ENCODE measurements around the gene YWHAG.
"Not testable (repeated sequence)": the region's sequence is repeated elsewhere in the genome, so short reads cannot be mapped to it uniquely, and the experiment has no call there.

YWHAG gene

GRCh38 chr7:76326646-76327233 is 32.1 kb downstream of the YWHAG start:
- DNase-seq (ENCODE audit: insufficient read length, low spot score): no peak
- no peak for FAIRE-seq

- DNase-seq (ENCODE audit: insufficient read length, low spot score) (no peak), FAIRE-seq (no peak)
Measured at GRCh38 chr7:76325811-76326210, 33.0 kb downstream of the YWHAG start.

- FAIRE-seq (no peak), DNase-seq (ENCODE audit: insufficient read length, low spot score) (no peak)
Measured at GRCh38 chr7:76325092-76325491, 33.7 kb downstream of the YWHAG start.

- FAIRE-seq: no peak
- no peak for DNase-seq (ENCODE audit: insufficient read length, low spot score)
Measured at GRCh38 chr7:76318488-76319353, 40.1 kb downstream of the YWHAG start.

GRCh38 chr7:76317782-76318487 is 40.9 kb downstream of the YWHAG start:
- DNase-seq (ENCODE audit: insufficient read length, low spot score) (peak; percentile 92), FAIRE-seq (no peak)

GRCh38 chr7:76316984-76317781 is 41.6 kb downstream of the YWHAG start:
- no peak for DNase-seq (ENCODE audit: insufficient read length, low spot score)

GRCh38 chr7:76315364-76315763 is 43.4 kb downstream of the YWHAG start:
- DNase-seq (ENCODE audit: insufficient read length, low spot score) (no peak), FAIRE-seq (no peak)

More at GRCh38 chr7:76316984-76317781, 41.6 kb downstream of the YWHAG start:
- no peak for FAIRE-seq

GRCh38 chr7:76314740-76315139 is 44.1 kb downstream of the YWHAG start:
- DNase-seq (ENCODE audit: insufficient read length, low spot score); FAIRE-seq: not testable (repeated sequence)

GRCh38 chr7:76314042-76314721 is 44.6 kb downstream of the YWHAG start:
- FAIRE-seq: no peak
- peak; percentile 78 for DNase-seq (ENCODE audit: insufficient read length, low spot score)

GRCh38 chr7:76311838-76312237 is 47.0 kb downstream of the YWHAG start:
- DNase-seq (ENCODE audit: insufficient read length, low spot score); FAIRE-seq: not testable (repeated sequence)

GRCh38 chr7:76310102-76310957 is 48.5 kb downstream of the YWHAG start:
- DNase-seq (ENCODE audit: insufficient read length, low spot score): no peak
- no peak for FAIRE-seq

- DNase-seq (ENCODE audit: insufficient read length, low spot score); FAIRE-seq: not testable (repeated sequence)
Measured at GRCh38 chr7:76309341-76310101, 49.3 kb downstream of the YWHAG start.

- not testable (repeated sequence) for FAIRE-seq; DNase-seq (ENCODE audit: insufficient read length, low spot score)
Measured at GRCh38 chr7:76308874-76309273, 49.9 kb downstream of the YWHAG start.

GRCh38 chr7:76304888-76305375 is 53.9 kb downstream of the YWHAG start:
- FAIRE-seq (no peak), DNase-seq (ENCODE audit: insufficient read length, low spot score) (no peak)

GRCh38 chr7:76303202-76304147 is 55.3 kb downstream of the YWHAG start:
- FAIRE-seq (no peak), DNase-seq (ENCODE audit: insufficient read length, low spot score) (peak; percentile 76)

- no peak for FAIRE-seq
- no peak for DNase-seq (ENCODE audit: insufficient read length, low spot score)
Measured at GRCh38 chr7:76302347-76303201, 56.2 kb downstream of the YWHAG start, which contains the start of gene HSPB1. TSS of gene HSPB1 (plus strand) at chr7:76302673. CDS start at chr7:76302713, 40 bp downstream.

All from HTR-8/SVneo (cell line).